GM12874 (cell line): ENCODE measurements around the gene RALGAPA2.

Source experiments
- CTCF ChIP-seq: IDR thresholded peaks from 2 replicates; pipeline ENCODE4 v1.5.1; 2011; ENCODE audit warnings: low read depth, mild to moderate bottlenecking, control low read depth, low read length, moderate library complexity; ENCODE audit not compliant: insufficient read depth

Gene RALGAPA2

GRCh38 chr20:20734475-20734948 lies 22.1 kb upstream of the RALGAPA2 start:
- no peak for TF ChIP-seq CTCF

- no peak for TF ChIP-seq CTCF
Measured at GRCh38 chr20:20733943-20734342, 21.5 kb upstream of the RALGAPA2 start.

GRCh38 chr20:20732641-20733040 lies 20.2 kb upstream of the RALGAPA2 start:
- no peak for TF ChIP-seq CTCF

- no peak for TF ChIP-seq CTCF
Measured at GRCh38 chr20:20731945-20732296, 19.5 kb upstream of the RALGAPA2 start.

- TF ChIP-seq CTCF, result no peak
Measured at GRCh38 chr20:20731000-20731944, 18.8 kb upstream of the RALGAPA2 start.

GRCh38 chr20:20729563-20729962 lies 17.1 kb upstream of the RALGAPA2 start:
- TF ChIP-seq CTCF, result no peak

GRCh38 chr20:20721489-20721888 lies 9.0 kb upstream of the RALGAPA2 start:
- no peak for TF ChIP-seq CTCF
